A673 (cell line): Measurements from ENCODE around the gene ACSL4.

Source experiments
- CTCF ChIP-seq: fragments of 300-800, 200-600 bp; sonication (generic); conservative IDR thresholded peaks from 2 replicates; pipeline ENCODE4 v1.5.1; 2017; ENCODE audit warnings: low read depth, mild to moderate bottlenecking, antibody characterized with exemption, low read length, moderate library complexity, mixed read lengths
- EZH2 ChIP-seq: fragments of 200-600 bp; sonication (generic); IDR thresholded peaks from 2 replicates; pipeline ENCODE4 v1.6.1; 2017; ENCODE audit warnings: borderline replicate concordance, low read depth, mild to moderate bottlenecking, mixed read lengths, antibody characterized with exemption, low read length; ENCODE audit not compliant: poor library complexity, severe bottlenecking

GRCh38 chrX:109728173-109728535, 4.9 kb downstream of the ACSL4 start:
- TF ChIP-seq EZH2 (no peak), CTCF (no peak)
